ENCODE measurements around the gene TDRD12.

DNA sequence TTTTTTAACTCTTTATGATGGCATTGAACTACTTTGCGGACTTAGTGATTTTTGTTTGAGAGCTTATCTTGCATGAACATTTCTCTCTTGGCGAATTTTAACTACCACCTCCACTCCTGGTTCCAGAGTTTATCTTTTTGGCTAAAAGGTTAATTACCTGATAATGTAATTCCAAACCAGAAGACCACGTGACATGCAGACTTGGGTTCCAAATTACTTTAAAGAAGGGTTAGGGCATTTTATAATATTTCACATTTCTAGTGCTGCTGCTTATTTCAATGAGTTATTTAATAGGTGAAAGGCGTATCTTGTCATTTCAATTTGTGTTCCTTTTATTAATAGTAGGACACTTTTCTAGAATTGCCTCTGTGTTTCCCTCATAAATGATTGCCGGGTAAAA lies 52.0 kb downstream of the TDRD12 start:
- TF ChIP-seq, protein P1, sequence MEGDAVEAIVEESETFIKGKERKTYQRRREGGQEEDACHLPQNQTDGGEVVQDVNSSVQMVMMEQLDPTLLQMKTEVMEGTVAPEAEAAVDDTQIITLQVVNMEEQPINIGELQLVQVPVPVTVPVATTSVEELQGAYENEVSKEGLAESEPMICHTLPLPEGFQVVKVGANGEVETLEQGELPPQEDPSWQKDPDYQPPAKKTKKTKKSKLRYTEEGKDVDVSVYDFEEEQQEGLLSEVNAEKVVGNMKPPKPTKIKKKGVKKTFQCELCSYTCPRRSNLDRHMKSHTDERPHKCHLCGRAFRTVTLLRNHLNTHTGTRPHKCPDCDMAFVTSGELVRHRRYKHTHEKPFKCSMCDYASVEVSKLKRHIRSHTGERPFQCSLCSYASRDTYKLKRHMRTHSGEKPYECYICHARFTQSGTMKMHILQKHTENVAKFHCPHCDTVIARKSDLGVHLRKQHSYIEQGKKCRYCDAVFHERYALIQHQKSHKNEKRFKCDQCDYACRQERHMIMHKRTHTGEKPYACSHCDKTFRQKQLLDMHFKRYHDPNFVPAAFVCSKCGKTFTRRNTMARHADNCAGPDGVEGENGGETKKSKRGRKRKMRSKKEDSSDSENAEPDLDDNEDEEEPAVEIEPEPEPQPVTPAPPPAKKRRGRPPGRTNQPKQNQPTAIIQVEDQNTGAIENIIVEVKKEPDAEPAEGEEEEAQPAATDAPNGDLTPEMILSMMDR (IDR thresholded peaks at IDR 0.05) = no peak
- TF ChIP-seq POLR2A (IDR thresholded peaks at IDR 0.05) = no peak

Measured in heart left ventricle (tissue), 13 donors.